SU-DHL-6 (cell line): ENCODE measurements around the gene TNFRSF21.

Source experiments
- EZH2phosphoT487 ChIP-seq: fragments of 200-600 bp; sonication (generic), shearing (Covaris generic); conservative IDR thresholded peaks from 2 replicates; pipeline ENCODE4 v1.6.1; 2018; ENCODE audit warnings: mild to moderate bottlenecking, antibody characterized with exemption, low read length, moderate library complexity, mixed read lengths
- TF ChIP-seq, protein P1 (sequence below): fragments of 200-600 bp; sonication (generic); IDR thresholded peaks from one replicate; pipeline ENCODE4 v1.5.1; 2017; ENCODE audit warnings: antibody characterized with exemption, mild to moderate bottlenecking, low read length, moderate library complexity; ENCODE audit not compliant: insufficient read depth, poor library complexity, severe bottlenecking

DNA sequence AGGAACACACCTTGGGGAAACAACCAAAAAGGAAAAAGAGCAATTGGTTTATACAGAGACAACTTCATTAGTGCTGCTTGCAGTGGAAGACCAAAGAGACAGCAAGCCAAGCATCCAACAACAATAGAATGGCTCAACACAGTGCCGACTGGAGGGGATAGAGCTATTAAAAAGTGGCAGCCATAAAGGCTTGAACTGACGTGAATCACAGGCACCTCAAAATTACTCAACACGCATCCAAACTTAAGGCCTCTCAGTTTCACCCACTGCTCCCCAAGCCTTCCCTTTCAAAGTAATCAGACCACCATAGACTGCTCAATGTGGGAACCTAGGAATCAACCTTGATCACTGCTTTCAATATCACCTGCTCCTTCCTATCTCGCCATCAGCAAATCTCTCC, 9.7 kb downstream of the TNFRSF21 start:
- TF ChIP-seq, protein P1, sequence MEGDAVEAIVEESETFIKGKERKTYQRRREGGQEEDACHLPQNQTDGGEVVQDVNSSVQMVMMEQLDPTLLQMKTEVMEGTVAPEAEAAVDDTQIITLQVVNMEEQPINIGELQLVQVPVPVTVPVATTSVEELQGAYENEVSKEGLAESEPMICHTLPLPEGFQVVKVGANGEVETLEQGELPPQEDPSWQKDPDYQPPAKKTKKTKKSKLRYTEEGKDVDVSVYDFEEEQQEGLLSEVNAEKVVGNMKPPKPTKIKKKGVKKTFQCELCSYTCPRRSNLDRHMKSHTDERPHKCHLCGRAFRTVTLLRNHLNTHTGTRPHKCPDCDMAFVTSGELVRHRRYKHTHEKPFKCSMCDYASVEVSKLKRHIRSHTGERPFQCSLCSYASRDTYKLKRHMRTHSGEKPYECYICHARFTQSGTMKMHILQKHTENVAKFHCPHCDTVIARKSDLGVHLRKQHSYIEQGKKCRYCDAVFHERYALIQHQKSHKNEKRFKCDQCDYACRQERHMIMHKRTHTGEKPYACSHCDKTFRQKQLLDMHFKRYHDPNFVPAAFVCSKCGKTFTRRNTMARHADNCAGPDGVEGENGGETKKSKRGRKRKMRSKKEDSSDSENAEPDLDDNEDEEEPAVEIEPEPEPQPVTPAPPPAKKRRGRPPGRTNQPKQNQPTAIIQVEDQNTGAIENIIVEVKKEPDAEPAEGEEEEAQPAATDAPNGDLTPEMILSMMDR = no peak
- no peak for TF ChIP-seq EZH2phosphoT487
